ENCODE data around the gene RPL5. TPM values are rescaled to one million over a fixed set of nuclear protein-coding genes. Genes with fewer than 3 reads are reported as not detected.

Gene RPL5
- total RNA-seq, 2 experiments from 2014 or later, result 1,651 to 1,862 TPM

- no peak overlapping the region for H2AFZ ChIP-seq (ENCODE audit: low read length)
- no TSS peak for BruUV-seq (replicated peaks)
- no peak overlapping the region for H3K4me3 ChIP-seq (ENCODE audit: low read depth, low read length, poor library complexity, severe bottlenecking)
- no peak overlapping the region for H3K4me2 ChIP-seq (ENCODE audit: low read length)
- DNase-seq (ENCODE audit: low spot score), result no peak
- peaks cover 72% of the 10 kb centered on the region for H3K79me2 ChIP-seq (ENCODE audit: insufficient read depth, low read depth, low read length)
- POLR2A ChIA-PET, result interaction anchor here (0.6 to 2.5 kb wide), 4 partner anchors 9 to 20 kb away, joined by 3 to 12 read pairs (median 3); partner anchors contain the start of gene RPL5
- no peaks in the 10 kb centered on the region for H3K9me3 ChIP-seq (ENCODE audit: low read length)
- H4K20me1 ChIP-seq (ENCODE audit: insufficient read depth, low read length), result peaks cover 47% of the 10 kb centered on the region
- TF ChIP-seq CTCF (conservative IDR thresholded peaks at IDR 0.05; ENCODE audit: low read length) (no peak), EZH2phosphoT487 (IDR thresholded peaks at IDR 0.05; ENCODE audit: borderline replicate concordance, low read depth, low read length) (no peak)
- no peak overlapping the region for H3K27ac ChIP-seq (ENCODE audit: low read depth, low read length, poor library complexity, severe bottlenecking)
- CTCF ChIA-PET (ENCODE audit: unreplicated experiment), result no interaction called here
- H3K4me1 ChIP-seq (ENCODE audit: insufficient read depth, low read length, poor library complexity, severe bottlenecking), result peaks cover 29% of the 10 kb centered on the region
- H3K36me3 ChIP-seq (ENCODE audit: insufficient read depth, low read length), result peaks cover 97% of the 10 kb centered on the region
- no peaks in the 10 kb centered on the region for H3K9me2 ChIP-seq (ENCODE audit: insufficient read depth, low read length)
- intact Hi-C loops (cut with micrococcal nuclease; ENCODE audit: unreplicated experiment), result no loop called here
Observed at GRCh38 chr1:92840600-92840999, 8.8 kb downstream of the RPL5 start.

GRCh38 chr1:92842082-92843045, 10.5 kb downstream of the RPL5 start:
- no peak overlapping the region for H3K27ac ChIP-seq (ENCODE audit: low read depth, low read length, poor library complexity, severe bottlenecking)
- no peak for TF ChIP-seq CTCF (conservative IDR thresholded peaks at IDR 0.05; ENCODE audit: low read length)
- TF ChIP-seq EZH2phosphoT487 (IDR thresholded peaks at IDR 0.05; ENCODE audit: borderline replicate concordance, low read depth, low read length), result no peak
- no peaks in the 10 kb centered on the region for H3K9me3 ChIP-seq (ENCODE audit: low read length)
- H3K79me2 ChIP-seq (ENCODE audit: insufficient read depth, low read depth, low read length), result peaks cover 55% of the 10 kb centered on the region
- no peaks in the 10 kb centered on the region for H3K9me2 ChIP-seq (ENCODE audit: insufficient read depth, low read length)
- no TSS peak for BruUV-seq (replicated peaks)
- CTCF ChIA-PET (ENCODE audit: unreplicated experiment), result no interaction called here
- peaks cover 92% of the 10 kb centered on the region for H3K36me3 ChIP-seq (ENCODE audit: insufficient read depth, low read length)
- POLR2A ChIA-PET, result interaction anchor here (0.6 to 2.5 kb wide), 8 partner anchors 11 to 348 kb away, joined by 3 to 12 read pairs (median 3); partner anchors contain the start of gene RPL5
- no peak overlapping the region for H3K4me3 ChIP-seq (ENCODE audit: low read depth, low read length, poor library complexity, severe bottlenecking)
- intact Hi-C loops (cut with micrococcal nuclease; ENCODE audit: unreplicated experiment), result no loop called here
- no peak overlapping the region for H2AFZ ChIP-seq (ENCODE audit: low read length)
- no peak for DNase-seq (ENCODE audit: low spot score)
- H3K4me2 ChIP-seq (ENCODE audit: low read length), result no peak overlapping the region
- peaks cover 33% of the 10 kb centered on the region for H4K20me1 ChIP-seq (ENCODE audit: insufficient read depth, low read length)
- peaks cover 13% of the 10 kb centered on the region for H3K4me1 ChIP-seq (ENCODE audit: insufficient read depth, low read length, poor library complexity, severe bottlenecking)

GRCh38 chr1:92843046-92843423, 11.2 kb downstream of the RPL5 start:
- intact Hi-C loops (cut with micrococcal nuclease; ENCODE audit: unreplicated experiment), result no loop called here
- H3K36me3 ChIP-seq (ENCODE audit: insufficient read depth, low read length), result peaks cover 89% of the 10 kb centered on the region
- peaks cover 26% of the 10 kb centered on the region for H4K20me1 ChIP-seq (ENCODE audit: insufficient read depth, low read length)
- POLR2A ChIA-PET, result interaction anchor here (0.6 to 1.0 kb wide), 4 partner anchors 10 to 194 kb away, joined by 3 read pairs; no protein-coding TSS in a partner anchor
- no peak for DNase-seq (ENCODE audit: low spot score)
- no peak overlapping the region for H3K4me2 ChIP-seq (ENCODE audit: low read length)
- H3K79me2 ChIP-seq (ENCODE audit: insufficient read depth, low read depth, low read length), result peaks cover 48% of the 10 kb centered on the region
- BruUV-seq (replicated peaks), result no TSS peak
- H2AFZ ChIP-seq (ENCODE audit: low read length), result no peak overlapping the region
- H3K9me2 ChIP-seq (ENCODE audit: insufficient read depth, low read length), result no peaks in the 10 kb centered on the region
- no peak overlapping the region for H3K27ac ChIP-seq (ENCODE audit: low read depth, low read length, poor library complexity, severe bottlenecking)
- TF ChIP-seq EZH2phosphoT487 (IDR thresholded peaks at IDR 0.05; ENCODE audit: borderline replicate concordance, low read depth, low read length) (no peak), CTCF (conservative IDR thresholded peaks at IDR 0.05; ENCODE audit: low read length) (no peak)
- H3K4me1 ChIP-seq (ENCODE audit: insufficient read depth, low read length, poor library complexity, severe bottlenecking), result peaks cover 6% of the 10 kb centered on the region
- CTCF ChIA-PET (ENCODE audit: unreplicated experiment), result no interaction called here
- no peak overlapping the region for H3K4me3 ChIP-seq (ENCODE audit: low read depth, low read length, poor library complexity, severe bottlenecking)
- H3K9me3 ChIP-seq (ENCODE audit: low read length), result no peaks in the 10 kb centered on the region

Measured in OCI-LY7 (cell line).